ENCODE results near the gene OR2K2.
"Not testable (repeated sequence)": the region's sequence is repeated elsewhere in the genome, so short reads cannot be mapped to it uniquely, and the experiment has no call there.

OR2K2 gene

DNA sequence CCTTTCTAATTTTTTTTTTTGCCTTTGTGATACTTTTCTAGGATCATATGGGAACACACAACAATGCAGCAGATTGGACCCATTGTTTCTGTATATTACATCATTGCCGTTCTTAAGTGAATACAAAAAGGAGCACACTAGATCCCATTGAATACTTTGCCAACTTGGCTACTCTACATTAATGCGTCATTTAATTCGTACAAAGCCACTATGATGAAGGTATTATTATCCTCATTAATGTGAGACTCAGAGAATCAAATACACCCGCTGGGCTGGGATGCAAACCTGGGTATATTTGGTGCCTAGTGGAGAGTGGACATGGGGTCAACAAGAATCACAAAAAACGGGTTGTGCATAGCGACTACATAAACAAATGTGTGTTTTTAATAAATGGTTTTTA, 31.9 kb downstream of the OR2K2 start:
- in situ Hi-C loops (cut with MboI; ENCODE audit: low sequenced_read_pairs): no loop called here

DNA sequence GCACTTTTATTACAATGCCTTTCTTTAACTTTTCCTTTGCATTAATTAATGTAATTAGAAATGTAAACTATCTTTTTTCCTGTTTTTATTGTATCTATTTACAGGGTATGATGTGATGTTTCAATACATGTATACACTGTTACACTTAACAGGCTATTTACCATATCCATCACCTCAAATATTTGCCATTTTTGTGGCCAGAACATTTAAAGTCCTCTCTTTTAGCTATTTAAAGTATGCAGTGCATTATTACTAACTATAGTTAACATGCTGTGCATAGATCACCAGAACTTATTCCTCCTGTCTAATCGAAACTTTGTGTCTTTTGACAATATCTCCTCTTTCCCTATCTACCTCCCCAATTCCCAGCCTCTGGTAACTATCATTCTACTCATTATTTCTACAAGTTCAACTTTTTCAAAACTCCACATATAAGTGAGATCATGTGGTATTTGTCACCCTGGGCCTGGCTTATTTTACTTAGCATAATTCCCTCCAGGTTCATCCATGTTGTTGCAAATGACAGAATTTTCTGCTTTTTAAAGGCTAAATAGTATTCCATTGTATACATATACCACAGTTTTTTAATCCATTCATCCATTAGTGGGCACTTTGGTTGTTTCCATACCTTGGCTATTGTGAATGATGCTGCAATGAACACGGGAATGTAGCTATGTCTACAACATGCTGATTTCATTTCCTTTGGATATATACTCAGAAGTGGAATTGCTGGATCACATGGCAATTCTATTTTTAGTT, 32.8 kb downstream of the OR2K2 start:
- in situ Hi-C loops (cut with MboI; ENCODE audit: low sequenced_read_pairs): no loop called here

DNA sequence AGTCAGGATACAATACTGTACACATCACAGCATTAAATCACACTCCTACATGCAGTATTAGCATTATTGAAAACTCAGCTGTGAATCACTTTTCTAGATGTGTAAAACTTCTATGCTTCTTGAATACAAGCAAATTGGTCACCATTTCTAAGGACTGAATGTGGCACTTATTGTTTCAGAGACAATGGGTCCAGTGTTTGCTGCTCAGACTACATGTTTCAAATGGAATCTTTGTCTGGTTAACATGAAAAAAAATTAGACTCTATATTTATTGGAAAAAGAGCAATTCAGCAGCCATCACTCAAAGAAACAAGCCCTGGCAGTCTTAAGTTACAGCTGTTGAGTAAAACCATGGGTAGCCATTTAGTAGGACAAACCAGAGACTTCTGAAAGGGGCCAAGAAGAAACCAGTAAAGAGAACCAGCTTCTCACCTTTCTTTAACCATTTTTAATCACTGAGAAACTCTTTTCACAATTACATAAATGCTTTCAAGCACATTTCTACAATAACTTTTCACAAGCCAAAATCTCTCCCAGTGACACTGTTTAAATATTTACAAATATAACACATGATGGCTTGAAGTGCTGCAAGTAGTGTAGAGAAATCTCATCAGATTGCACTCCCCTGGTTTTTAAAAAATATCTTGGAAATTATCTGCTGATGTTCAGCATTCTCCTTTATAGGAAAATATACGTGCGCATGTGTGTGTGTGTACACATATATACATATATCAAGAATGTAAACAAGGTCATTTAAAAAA, 35.2 kb downstream of the OR2K2 start:
- in situ Hi-C loops (cut with MboI; ENCODE audit: low sequenced_read_pairs): no loop called here

DNA sequence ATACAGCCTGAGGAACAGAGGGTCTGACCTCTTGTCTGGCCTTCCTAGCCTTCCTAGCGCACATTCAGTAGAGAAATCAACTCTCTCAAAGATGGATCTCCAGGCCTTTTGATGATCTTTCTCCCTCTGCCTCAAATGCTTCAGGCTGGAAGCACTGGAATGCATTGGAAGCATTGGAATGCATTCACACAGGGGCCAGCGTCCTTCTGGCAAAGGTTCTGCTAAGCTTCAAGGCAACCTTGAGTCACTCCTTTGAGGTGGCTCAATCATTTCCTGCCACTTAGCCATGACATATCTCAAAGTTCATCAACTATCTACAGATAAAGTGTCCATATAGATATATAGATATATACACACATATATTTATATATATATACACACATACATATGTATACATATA, 42.9 kb downstream of the OR2K2 start:
- in situ Hi-C loops (cut with MboI; ENCODE audit: low sequenced_read_pairs): no loop called here

DNA sequence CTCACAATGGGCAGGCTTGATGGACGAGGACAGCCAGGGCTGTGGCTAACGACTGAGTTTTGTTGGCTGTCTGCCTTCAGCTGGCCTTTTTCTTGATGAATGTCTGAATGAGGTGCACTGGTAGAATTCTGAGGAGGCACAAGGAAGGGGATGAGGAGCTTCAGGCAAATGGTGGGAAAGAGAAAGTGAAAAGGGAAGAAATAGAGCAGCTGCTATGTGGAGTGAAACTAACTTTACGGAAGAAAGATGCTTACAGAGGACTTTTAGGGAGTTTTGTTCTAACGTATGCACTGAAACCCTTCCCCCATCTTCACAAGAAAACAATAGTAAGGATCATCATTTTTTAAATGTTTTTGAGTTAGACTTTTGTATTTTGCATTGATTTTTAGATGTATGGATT, 45.3 kb downstream of the OR2K2 start:
- in situ Hi-C loops (cut with MboI; ENCODE audit: low sequenced_read_pairs): no loop called here

DNA sequence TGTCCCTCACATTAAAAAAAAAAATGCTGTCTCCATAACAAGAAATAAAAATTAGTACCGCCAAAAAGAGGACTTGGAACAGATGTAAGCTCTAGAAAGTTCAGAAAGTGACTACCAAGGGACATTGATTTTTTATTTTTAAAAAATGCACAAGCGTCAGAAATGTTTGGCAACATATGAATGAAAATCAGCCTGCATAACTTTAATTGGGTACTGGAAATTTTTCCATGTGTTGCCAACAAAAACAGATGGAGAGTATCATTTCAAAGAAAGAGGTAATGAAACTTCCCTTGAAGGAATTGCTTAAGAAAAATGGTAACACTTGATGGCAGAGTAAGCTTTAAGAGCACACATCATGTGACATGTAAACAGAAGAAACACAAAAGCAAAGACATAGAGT, 47.2 kb downstream of the OR2K2 start:
- in situ Hi-C loops (cut with MboI; ENCODE audit: low sequenced_read_pairs): no loop called here

DNA sequence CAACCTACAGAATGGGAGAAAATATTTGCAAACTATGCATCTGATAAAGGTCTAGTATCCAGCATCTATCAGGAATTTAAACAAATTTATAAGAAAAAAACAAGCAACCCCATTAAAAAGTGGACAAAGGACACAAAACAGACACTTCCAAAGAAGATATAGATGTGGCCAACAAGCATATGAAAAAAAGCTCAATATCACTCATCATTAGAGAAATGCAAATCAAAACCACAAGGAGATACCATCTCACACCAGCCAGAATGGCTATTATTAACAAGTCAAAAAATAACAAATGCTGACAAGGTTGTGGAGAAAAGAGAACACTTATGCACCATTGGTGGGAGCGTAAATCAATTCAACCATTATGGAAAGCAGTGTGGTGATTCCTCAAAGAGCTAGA, 49.2 kb downstream of the OR2K2 start:
- in situ Hi-C loops (cut with MboI; ENCODE audit: low sequenced_read_pairs): not testable (repeated sequence)
